HCT116 (cell line): ENCODE results near the gene PLXDC1. TPM values are rescaled to one million over a fixed set of nuclear protein-coding genes. Genes with fewer than 3 reads are reported as not detected.

Experiments used
- ATAC-seq: fragments of 200-7000 bp; cut with Tn5 transposase; 2 replicates; pipeline ENCODE4 v1.9.1; 2020; ENCODE audit warnings: mild to moderate bottlenecking, moderate library complexity
- BruUV-seq: library from RNA; stranded (reverse); fragments of 400-500 nt; replicated peaks from 2 replicates; lab custom pipeline; 2021; lab: Mats Ljungman, UMichigan
- CTCF ChIA-PET: fragments of 300-600 bp; sonication (Branson Sonifier 250); formaldehyde crosslinking; loops from one replicate; lab custom pipeline; 2021; ENCODE audit warnings: antibody characterized with exemption; lab: Charles Lee
- POLR2A ChIA-PET: fragments of 300-600, 350-600 bp; sonication (Branson Sonifier 250); formaldehyde crosslinking; loops from one replicate; lab custom pipeline; 2021; ENCODE audit warnings: antibody characterized with exemption; lab: Charles Lee
- RAD21 ChIA-PET, 2 experiments: fragments of 300-600 bp; sonication (Branson Sonifier 250); formaldehyde crosslinking; loops; one replicate each; lab custom pipeline; 2023; ENCODE audit warnings: low total read pairs in 2 of 2; ENCODE audit not compliant: uncharacterized antibody in 2 of 2, unreplicated experiment in 2 of 2, low non-redundant PET in 1 of 2; lab: Charles Lee
- DNase-seq: peaks from one replicate; pipeline ENCODE4 v3.0.0-alpha.2; 2010; ENCODE audit warnings: low read depth, low spot score
- H2AFZ ChIP-seq: fragments of 200-600 bp; shearing (Covaris generic), sonication (generic); 2 replicates; pipeline ENCODE4 v1.6.1; 2017; ENCODE audit warnings: low read depth, mixed run types, mixed read lengths, antibody characterized with exemption, low read length; ENCODE audit not compliant: poor library complexity, severe bottlenecking
- H3K27ac ChIP-seq: 2 replicates; pipeline ENCODE4 v1.5.1; 2012; ENCODE audit warnings: low read depth, low read length
- H3K27me3 ChIP-seq: fragments of 200-600 bp; sonication (generic); 2 replicates; pipeline ENCODE4 v1.6.1; 2016; ENCODE audit warnings: mixed run types, low read length, mixed read lengths; ENCODE audit not compliant: insufficient read depth
- H3K36me3 ChIP-seq, 2 experiments: fragments of 200-500 bp in 1 of 2; fragments of 200-600 bp in 1 of 2; sonication (Bioruptor generic) in 1 of 2; sonication (generic) in 1 of 2; 2 replicates each; pipeline versions ENCODE4 v1.5.1 to v1.6.1; 2014 to 2016; ENCODE audit warnings: low read length in 2 of 2, inconsistent platforms in 1 of 2, mixed read lengths in 1 of 2, mixed run types in 1 of 2; ENCODE audit not compliant: insufficient read depth in 2 of 2, control insufficient read depth in 1 of 2
- H3K4me1 ChIP-seq, 2 experiments: fragments of 200-600 bp in 1 of 2; sonication (generic) in 1 of 2; 2 replicates each; pipeline versions ENCODE4 v1.5.1 to v1.6.1; 2012 to 2017; ENCODE audit warnings: low read length in 2 of 2, inconsistent platforms in 1 of 2, mild to moderate bottlenecking in 1 of 2, mixed read lengths in 1 of 2, mixed run types in 1 of 2, moderate library complexity in 1 of 2; ENCODE audit not compliant: insufficient read depth in 2 of 2, control insufficient read depth in 1 of 2
- H3K4me2 ChIP-seq: fragments of 200-600 bp; sonication (generic); 2 replicates; pipeline ENCODE4 v1.6.1; 2017; ENCODE audit warnings: mixed run types, low read length, mixed read lengths
- H3K4me3 ChIP-seq, 2 experiments: fragments of 200-600 bp in 1 of 2; sonication (generic) in 1 of 2; replicated peaks in 1 of 2; 2 replicates each; pipeline ENCODE4 v1.5.1; 2011 to 2016; ENCODE audit warnings: low read length in 2 of 2, control low read depth in 1 of 2, low read depth in 1 of 2, mild to moderate bottlenecking in 1 of 2, mixed read lengths in 1 of 2, mixed run types in 1 of 2
- H3K79me2 ChIP-seq: fragments of 200-600 bp; sonication (generic); 2 replicates; pipeline ENCODE4 v1.6.1; 2017; ENCODE audit warnings: mild to moderate bottlenecking, mixed run types, low read length, moderate library complexity, mixed read lengths; ENCODE audit not compliant: insufficient read depth
- H3K9ac ChIP-seq: fragments of 200-600 bp; sonication (generic); 2 replicates; pipeline ENCODE4 v1.6.1; 2016; ENCODE audit warnings: low read length, mixed read lengths
- H3K9me2 ChIP-seq: fragments of 200-600 bp; sonication (generic), shearing (Covaris generic); 2 replicates; pipeline ENCODE4 v1.6.1; 2017; ENCODE audit warnings: mixed run types, mild to moderate bottlenecking, moderate library complexity; ENCODE audit not compliant: insufficient read depth
- H3K9me3 ChIP-seq, 2 experiments: fragments of 200-500 bp in 1 of 2; fragments of 200-600 bp in 1 of 2; sonication (Bioruptor generic) in 1 of 2; sonication (generic) in 1 of 2; 2 replicates each; pipeline ENCODE4 v1.6.1; 2014 to 2017; ENCODE audit warnings: low read length in 2 of 2, mixed read lengths in 2 of 2, inconsistent platforms in 1 of 2, low read depth in 1 of 2, mild to moderate bottlenecking in 1 of 2, mixed run types in 1 of 2, moderate library complexity in 1 of 2; ENCODE audit not compliant: control insufficient read depth in 1 of 2, insufficient read depth in 1 of 2
- H4K20me1 ChIP-seq: fragments of 200-600 bp; sonication (generic), shearing (Covaris generic); 2 replicates; pipeline ENCODE4 v1.6.1; 2017; ENCODE audit warnings: mixed run types, mild to moderate bottlenecking, moderate library complexity; ENCODE audit not compliant: insufficient read depth
- CTCF ChIP-seq, 3 experiments: fragments of 200-600 bp in 1 of 3; sonication (generic) in 1 of 3; IDR thresholded peaks in 2 of 3; conservative IDR thresholded peaks in 1 of 3; 2 replicates each; pipeline ENCODE4 v1.5.1; 2012 to 2017; ENCODE audit warnings: low read depth in 2 of 3, low read length in 2 of 3, antibody characterized with exemption in 1 of 3, borderline replicate concordance in 1 of 3, control low read depth in 1 of 3, mild to moderate bottlenecking in 1 of 3, mixed read lengths in 1 of 3, mixed run types in 1 of 3, moderate library complexity in 1 of 3; ENCODE audit not compliant: insufficient read depth in 1 of 3
- RAD21 ChIP-seq: IDR thresholded peaks from 2 replicates; pipeline ENCODE4 v1.6.1; 2012; ENCODE audit warnings: low read depth, mild to moderate bottlenecking
- SRF ChIP-seq: IDR thresholded peaks from 2 replicates; pipeline ENCODE4 v1.6.1; 2012; ENCODE audit warnings: low read depth
- intact Hi-C: fragments of 100-400 bp; cut with micrococcal nuclease; formaldehyde crosslinking; loops from 2 replicates; pipeline ENCODE4 v1.10.0; 2022
- total RNA-seq: library from RNA; stranded (reverse); gene quantifications from one replicate; pipeline ENCODE4 v1.2.1, GENCODE V29; 2021; ENCODE audit not compliant: unreplicated experiment

Gene PLXDC1
- total RNA-seq, 1 experiment from 2014 or later: 1.8 TPM

GRCh38 chr17:39069114-39069756 is 82.2 kb downstream of the PLXDC1 start:
- intact Hi-C loops: loop anchor here (1.0 kb wide), 1 partner anchor 84 kb away; no protein-coding TSS in a partner anchor
- Histone ChIP-seq H3K27ac (no peak overlapping the region), H3K9me3 (no peaks in the 10 kb centered on the region), H3K36me3 (no peaks in the 10 kb centered on the region), H4K20me1 (no peaks in the 10 kb centered on the region), H3K9ac (no peak overlapping the region), H3K9me2 (no peaks in the 10 kb centered on the region), H3K79me2 (no peaks in the 10 kb centered on the region), H2AFZ (no peak overlapping the region), H3K4me1 (no peaks in the 10 kb centered on the region), H3K4me2 (no peak overlapping the region), H3K27me3 (no peaks in the 10 kb centered on the region), H3K4me3 (no peak overlapping the region)
- CTCF ChIA-PET: no interaction called here
- no peak for TF ChIP-seq SRF
- peak; percentile 55 to 71 (median 69); a peak in 5 of 6 replicates for TF ChIP-seq CTCF (IDR thresholded peaks at IDR 0.05 in 2 of 3, conservative IDR thresholded peaks at IDR 0.05 in 1 of 3; ENCODE audit: borderline replicate concordance in 1 of 3, insufficient read depth in 1 of 3, low read depth in 2 of 3, low read length in 2 of 3)
- peak; percentile 68 for TF ChIP-seq RAD21
- ATAC-seq: peak; percentile 90
- RAD21 ChIA-PET: no interaction called here
- no TSS peak for BruUV-seq
- no peak for DNase-seq
- POLR2A ChIA-PET: no interaction called here

- Histone ChIP-seq H3K36me3 (no peaks in the 10 kb centered on the region), H2AFZ (no peak overlapping the region)
- TF ChIP-seq CTCF (IDR thresholded peaks at IDR 0.05 in 2 of 3, conservative IDR thresholded peaks at IDR 0.05 in 1 of 3; ENCODE audit: borderline replicate concordance in 1 of 3, insufficient read depth in 1 of 3, low read depth in 2 of 3, low read length in 2 of 3): no peak
- TF ChIP-seq, all 23 proteins: peak for 0
- H3K9me2 ChIP-seq: no peaks in the 10 kb centered on the region
- intact Hi-C loops: no loop called here
- H3K4me1 ChIP-seq: no peaks in the 10 kb centered on the region
- no peaks in the 10 kb centered on the region for H3K27me3 ChIP-seq
- H3K4me2 ChIP-seq: no peak overlapping the region
- RAD21 ChIA-PET: no interaction called here
- no peak overlapping the region for H3K9ac ChIP-seq
- no peaks in the 10 kb centered on the region for H3K79me2 ChIP-seq
- no peak overlapping the region for H3K27ac ChIP-seq
- no peak overlapping the region for H3K4me3 ChIP-seq
- no peaks in the 10 kb centered on the region for H3K9me3 ChIP-seq
- DNase-seq (no peak), ATAC-seq (no peak)
- POLR2A ChIA-PET: no interaction called here
- CTCF ChIA-PET: no interaction called here
- H4K20me1 ChIP-seq: no peaks in the 10 kb centered on the region
- no TSS peak for BruUV-seq
These were observed 86.6 kb downstream of the PLXDC1 start for GRCh38 chr17:39064819-39065218.
